Nephron progenitor cell (in vitro differentiated cells): ENCODE measurements around the gene PNMA8A.

Experiments
- DNase-seq: peaks from one replicate; pipeline ENCODE4 v3.0.0; 2021
- H3K27ac Mint-ChIP-seq: 2 replicates; pipeline ENCODE4 v1.8.0; 2021; ENCODE audit warnings: mild to moderate bottlenecking, moderate library complexity, mixed read lengths
- H3K27me3 Mint-ChIP-seq: 2 replicates; pipeline ENCODE4 v1.8.0; 2021; ENCODE audit warnings: mild to moderate bottlenecking, low read depth, mixed read lengths; ENCODE audit not compliant: poor library complexity
- H3K36me3 Mint-ChIP-seq: 2 replicates; pipeline ENCODE4 v1.8.0; 2021; ENCODE audit warnings: low read depth, mixed read lengths
- H3K4me1 Mint-ChIP-seq: 2 replicates; pipeline ENCODE4 v1.8.0; 2021; ENCODE audit warnings: mixed read lengths
- H3K4me3 Mint-ChIP-seq: 2 replicates; pipeline ENCODE4 v1.8.0; 2021; ENCODE audit warnings: mild to moderate bottlenecking, moderate library complexity, mixed read lengths
- H3K9me3 Mint-ChIP-seq: 2 replicates; pipeline ENCODE4 v1.8.0; 2021; ENCODE audit warnings: mild to moderate bottlenecking, moderate library complexity, mixed read lengths
- TF ChIP-seq, protein P1 (sequence below): fragments of 200-600 bp; sonication (generic); IDR thresholded peaks from 2 replicates; pipeline ENCODE4 v1.5.0; 2021; ENCODE audit warnings: antibody characterized with exemption

The PNMA8A gene

DNA sequence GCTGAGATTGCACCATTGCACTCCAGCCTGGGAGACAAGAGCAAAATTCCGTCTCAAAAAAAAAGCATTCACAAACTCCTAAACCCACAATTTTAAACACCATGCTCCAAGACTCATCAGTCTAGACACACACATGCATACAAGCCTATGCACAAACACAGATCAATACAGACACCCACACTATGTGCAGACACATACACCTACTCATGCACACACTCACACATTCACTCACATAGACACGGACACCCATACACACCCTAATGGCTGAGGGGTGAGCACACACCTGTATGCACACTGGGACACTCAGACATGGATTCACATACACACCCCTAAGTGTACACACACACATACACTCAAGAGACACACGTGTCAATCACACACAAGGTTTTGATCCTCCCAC is 15.0 kb upstream of the PNMA8A start:
- TF ChIP-seq, protein P1, sequence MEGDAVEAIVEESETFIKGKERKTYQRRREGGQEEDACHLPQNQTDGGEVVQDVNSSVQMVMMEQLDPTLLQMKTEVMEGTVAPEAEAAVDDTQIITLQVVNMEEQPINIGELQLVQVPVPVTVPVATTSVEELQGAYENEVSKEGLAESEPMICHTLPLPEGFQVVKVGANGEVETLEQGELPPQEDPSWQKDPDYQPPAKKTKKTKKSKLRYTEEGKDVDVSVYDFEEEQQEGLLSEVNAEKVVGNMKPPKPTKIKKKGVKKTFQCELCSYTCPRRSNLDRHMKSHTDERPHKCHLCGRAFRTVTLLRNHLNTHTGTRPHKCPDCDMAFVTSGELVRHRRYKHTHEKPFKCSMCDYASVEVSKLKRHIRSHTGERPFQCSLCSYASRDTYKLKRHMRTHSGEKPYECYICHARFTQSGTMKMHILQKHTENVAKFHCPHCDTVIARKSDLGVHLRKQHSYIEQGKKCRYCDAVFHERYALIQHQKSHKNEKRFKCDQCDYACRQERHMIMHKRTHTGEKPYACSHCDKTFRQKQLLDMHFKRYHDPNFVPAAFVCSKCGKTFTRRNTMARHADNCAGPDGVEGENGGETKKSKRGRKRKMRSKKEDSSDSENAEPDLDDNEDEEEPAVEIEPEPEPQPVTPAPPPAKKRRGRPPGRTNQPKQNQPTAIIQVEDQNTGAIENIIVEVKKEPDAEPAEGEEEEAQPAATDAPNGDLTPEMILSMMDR, result no peak
- Mint-ChIP-seq H3K27ac (no peak overlapping the region), H3K27me3 (peaks cover 67% of the 10 kb centered on the region), H3K4me1 (peaks cover 62% of the 10 kb centered on the region), H3K36me3 (no peaks in the 10 kb centered on the region), H3K4me3 (no peak overlapping the region), H3K9me3 (peaks cover 15% of the 10 kb centered on the region)
- no peak for DNase-seq

DNA sequence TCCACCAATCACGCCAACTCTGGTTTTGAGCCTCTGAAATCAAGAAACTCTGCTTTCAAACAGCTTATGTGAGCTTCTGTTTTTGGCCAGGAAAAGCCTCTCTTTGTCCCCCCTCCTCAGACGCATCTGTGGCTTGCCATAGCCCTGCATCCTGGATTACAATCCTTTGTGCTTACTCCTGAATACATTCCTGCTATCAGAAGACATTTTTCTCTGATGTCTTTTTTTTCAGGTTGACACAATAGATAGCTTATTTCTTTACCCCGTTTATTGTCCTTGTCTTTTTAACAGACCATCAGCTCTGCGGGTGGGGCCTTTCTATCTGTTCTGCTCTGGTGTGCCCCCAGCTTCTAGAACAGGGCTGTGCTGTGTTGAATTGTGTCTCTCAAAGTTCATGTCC is 13.3 kb upstream of the PNMA8A start:
- no peak for DNase-seq
- Mint-ChIP-seq H3K27me3 (peaks cover 50% of the 10 kb centered on the region), H3K9me3 (peaks cover 15% of the 10 kb centered on the region), H3K4me3 (no peak overlapping the region), H3K27ac (no peak overlapping the region), H3K4me1 (peaks cover 68% of the 10 kb centered on the region), H3K36me3 (no peaks in the 10 kb centered on the region)
- TF ChIP-seq, protein P1, result no peak

DNA sequence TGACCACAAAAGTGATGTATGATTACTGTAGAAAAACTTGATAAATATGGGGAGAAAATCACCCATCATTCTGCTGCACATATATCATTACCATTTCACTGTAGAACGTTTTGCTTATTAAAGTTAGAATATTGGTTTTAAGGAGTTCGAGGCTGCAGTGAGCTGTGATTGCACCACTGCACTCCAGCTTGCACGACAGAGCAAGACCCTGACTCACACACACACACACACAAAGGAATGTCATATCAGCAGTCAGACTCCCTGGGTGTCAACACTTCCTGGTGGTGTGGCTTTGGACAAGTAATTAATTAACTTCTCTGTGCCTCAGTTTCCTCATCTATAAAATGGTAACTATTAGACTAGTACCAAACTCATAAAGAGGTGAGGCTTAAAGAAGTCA is 11.3 kb upstream of the PNMA8A start:
- no peak for DNase-seq
- Mint-ChIP-seq H3K9me3 (peaks cover 15% of the 10 kb centered on the region), H3K27me3 (peaks cover 30% of the 10 kb centered on the region), H3K27ac (peak overlapping the region; percentile 77), H3K4me3 (no peak overlapping the region), H3K4me1 (peaks cover 63% of the 10 kb centered on the region), H3K36me3 (no peaks in the 10 kb centered on the region)
- TF ChIP-seq, protein P1, result no peak

DNA sequence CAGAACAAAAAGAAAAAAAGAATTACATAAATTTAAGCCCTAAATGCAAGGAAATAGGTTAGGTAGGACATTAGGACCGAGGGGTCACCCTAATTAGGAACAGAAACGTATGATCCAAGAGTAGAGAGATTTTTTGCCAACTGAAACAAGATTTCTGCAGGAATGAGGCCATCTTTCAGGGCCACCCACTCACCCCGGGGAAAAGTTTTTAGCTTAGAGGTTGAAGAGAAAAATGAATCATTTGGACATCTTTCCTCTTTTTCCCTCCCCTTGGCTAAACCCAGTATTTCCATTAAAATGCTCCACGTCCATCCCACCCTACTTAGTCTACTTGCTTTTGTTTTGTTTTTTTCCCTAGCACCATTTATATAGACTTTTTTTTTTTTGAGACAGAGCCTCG is 10.6 kb upstream of the PNMA8A start:
- H3K27ac Mint-ChIP-seq, result no peak overlapping the region
- no peak overlapping the region for H3K4me3 Mint-ChIP-seq
- H3K9me3 Mint-ChIP-seq, result peaks cover 15% of the 10 kb centered on the region
- no peaks in the 10 kb centered on the region for H3K36me3 Mint-ChIP-seq
- peaks cover 56% of the 10 kb centered on the region for H3K4me1 Mint-ChIP-seq
- H3K27me3 Mint-ChIP-seq, result peaks cover 26% of the 10 kb centered on the region
- no peak for DNase-seq
- TF ChIP-seq, protein P1, result no peak

DNA sequence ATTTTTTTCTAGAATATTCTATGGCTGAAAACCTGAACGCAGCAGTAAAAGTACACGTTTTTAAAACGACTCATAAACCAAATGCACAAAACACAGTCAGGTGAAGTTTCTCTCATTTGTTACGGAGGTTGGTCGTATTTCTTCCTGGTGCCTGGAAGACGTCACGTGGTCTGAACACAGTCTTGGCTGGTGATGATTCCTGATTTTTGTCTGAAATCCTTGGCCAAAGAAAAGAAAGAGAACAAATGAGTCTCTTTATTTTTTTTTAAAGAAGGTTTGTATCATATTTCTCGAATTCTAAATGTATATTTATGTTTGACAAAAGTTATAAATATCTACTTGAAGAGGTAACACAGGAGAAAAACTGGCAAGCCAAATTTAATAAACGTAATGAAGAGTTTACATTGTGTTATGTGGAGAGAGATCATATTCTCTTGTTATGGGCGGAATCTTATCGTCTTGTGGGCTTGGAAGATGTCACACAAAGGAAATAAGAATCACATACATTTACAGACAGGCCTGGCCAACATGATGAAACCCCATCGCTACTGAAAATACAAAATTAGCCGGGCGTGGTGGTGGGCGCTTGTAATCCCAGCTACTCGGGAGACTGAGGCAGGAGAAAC is 10.0 kb upstream of the PNMA8A start:
- Mint-ChIP-seq H3K27me3 (peaks cover 21% of the 10 kb centered on the region), H3K27ac (peak overlapping the region; percentile 95), H3K9me3 (peaks cover 14% of the 10 kb centered on the region), H3K4me1 (peaks cover 50% of the 10 kb centered on the region), H3K4me3 (peak overlapping the region; percentile 71), H3K36me3 (no peaks in the 10 kb centered on the region)
- DNase-seq, result no peak
- TF ChIP-seq, protein P1, result no peak

DNA sequence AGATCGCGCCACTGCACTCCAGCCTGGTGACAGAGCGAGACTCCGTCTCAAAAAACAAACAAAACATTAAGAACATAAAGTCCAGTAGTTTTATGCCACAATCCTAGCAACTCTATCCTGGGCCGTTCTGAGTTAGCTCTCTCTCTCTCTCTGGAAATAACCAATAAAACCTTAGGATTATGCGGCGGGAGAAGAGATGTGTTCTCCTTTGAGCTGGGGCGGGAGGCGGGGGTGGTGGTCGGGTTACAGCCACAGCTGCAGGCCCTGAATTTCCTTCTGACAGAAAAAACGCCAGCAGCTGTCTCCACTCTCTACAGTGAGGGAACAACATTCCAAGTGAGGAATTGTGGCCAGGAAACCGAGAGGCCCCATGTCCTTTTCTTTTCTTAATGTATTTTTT is 9.1 kb upstream of the PNMA8A start:
- H3K27ac Mint-ChIP-seq, result peak overlapping the region; percentile 95

More for the DNA sequence above, 9.1 kb upstream of the PNMA8A start:
- TF ChIP-seq, protein P1, result no peak
- Mint-ChIP-seq H3K4me1 (peaks cover 48% of the 10 kb centered on the region), H3K9me3 (peaks cover 12% of the 10 kb centered on the region), H3K4me3 (peak overlapping the region; percentile 71), H3K36me3 (no peaks in the 10 kb centered on the region), H3K27me3 (peaks cover 19% of the 10 kb centered on the region)
- peak; percentile 48 for DNase-seq
